ENCODE measurements around the gene ZBTB11. TPM values are rescaled to one million over a fixed set of nuclear protein-coding genes. Genes with fewer than 3 reads are reported as not detected.

ZBTB11 gene
- total and polyA plus RNA-seq, 2 of the 13 experiments (the other 11 are each of a cell fraction or from before 2014, with no cell fraction given): 5.9 to 18.1 TPM

DNA sequence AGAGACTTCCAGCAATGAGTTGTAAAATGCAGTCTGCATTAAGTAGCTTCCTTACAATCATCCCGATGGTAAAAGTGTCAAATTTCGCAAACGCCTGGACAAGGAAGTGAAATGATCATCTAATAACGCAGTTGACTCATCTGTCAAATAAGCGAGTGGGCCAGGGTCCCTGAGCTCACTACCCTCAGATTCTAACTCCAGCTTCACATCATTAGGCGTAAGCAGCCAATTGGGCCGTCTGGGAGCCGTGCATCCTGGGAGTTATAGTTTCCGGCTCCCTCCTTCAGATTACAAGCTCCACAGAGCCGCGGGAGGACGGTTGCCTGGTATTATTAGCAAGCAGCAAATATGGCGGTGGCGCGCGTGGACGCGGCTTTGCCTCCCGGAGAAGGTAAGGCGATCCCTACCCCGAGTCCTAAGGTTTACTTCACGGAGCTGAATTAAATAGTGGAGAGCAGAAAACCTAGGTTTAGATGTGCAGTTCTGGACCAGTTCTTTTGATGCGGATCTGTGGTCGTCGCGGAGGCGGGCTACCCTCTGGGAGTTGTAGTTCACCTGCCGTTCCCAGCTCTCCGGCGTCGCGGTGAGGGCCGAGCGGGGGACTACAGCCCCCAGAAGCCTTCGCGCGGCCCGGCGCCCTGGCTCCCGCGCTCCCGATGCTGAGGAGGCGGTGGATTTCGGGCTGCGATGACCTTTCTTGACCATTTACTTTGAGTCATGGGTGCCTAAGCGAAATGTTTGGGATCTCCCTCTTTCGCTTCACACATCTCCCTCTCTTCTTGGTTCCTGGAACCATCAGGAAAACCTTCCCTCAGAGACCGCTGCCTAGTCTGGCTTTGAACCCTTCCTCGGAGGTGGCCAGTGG is 47.6 kb upstream of the ZBTB11 start, which contains the start of gene CEP97 (continued):
- no peak for TF ChIP-seq ZZZ3 (CRISPR knock-in tag; IDR thresholded peaks at IDR 0.05; ENCODE audit: borderline replicate concordance)
- no peak for TF ChIP-seq ZFP36L2 (CRISPR knock-in tag; IDR thresholded peaks at IDR 0.05)
- no peak for TF ChIP-seq FOXM1 (CRISPR knock-in tag; IDR thresholded peaks at IDR 0.05)
- no peak for TF ChIP-seq ZNF552 (CRISPR knock-in tag; IDR thresholded peaks at IDR 0.05; ENCODE audit: borderline replicate concordance)
- no peak for TF ChIP-seq RFXAP (CRISPR knock-in tag; IDR thresholded peaks at IDR 0.05; ENCODE audit: borderline replicate concordance)
- no peak; the same call in 1 of the 2 replicates for TF ChIP-seq KMT2A (CRISPR knock-in tag; IDR thresholded peaks at IDR 0.05)
- TF ChIP-seq TCF12 (IDR thresholded peaks at IDR 0.05): no peak
- no peak for TF ChIP-seq TCF12 (CRISPR knock-in tag; IDR thresholded peaks at IDR 0.05)
- no peak for TF ChIP-seq GZF1 (CRISPR knock-in tag; IDR thresholded peaks at IDR 0.05)
- TF ChIP-seq HNRNPUL1 (IDR thresholded peaks at IDR 0.05; ENCODE audit: low read depth, low read length): no peak
- TF ChIP-seq, protein P1, sequence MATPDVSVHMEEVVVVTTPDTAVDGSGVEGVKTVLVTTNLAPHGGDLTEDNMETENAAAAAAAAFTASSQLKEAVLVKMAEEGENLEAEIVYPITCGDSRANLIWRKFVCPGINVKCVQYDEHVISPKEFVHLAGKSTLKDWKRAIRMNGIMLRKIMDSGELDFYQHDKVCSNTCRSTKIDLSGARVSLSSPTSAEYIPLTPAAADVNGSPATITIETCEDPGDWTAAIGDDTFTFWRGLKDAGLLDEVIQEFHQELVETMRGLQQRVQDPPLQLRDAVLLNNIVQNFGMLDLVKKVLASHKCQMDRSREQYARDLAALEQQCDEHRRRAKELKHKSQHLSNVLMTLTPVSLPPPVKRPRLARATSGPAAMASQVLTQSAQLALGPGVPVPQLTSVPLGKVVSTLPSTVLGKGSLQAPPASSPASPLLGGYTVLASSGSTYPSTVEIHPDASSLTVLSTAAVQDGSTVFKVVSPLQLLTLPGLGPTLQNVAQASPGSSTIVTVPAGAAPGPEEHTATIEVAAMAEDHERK (CRISPR knock-in tag; IDR thresholded peaks at IDR 0.05; ENCODE audit: low read depth): 0 out of 2 replicates have a peak, but pooled peaks have one; percentile 48
- TF ChIP-seq EEA1 (CRISPR knock-in tag; IDR thresholded peaks at IDR 0.05; ENCODE audit: borderline replicate concordance): no peak
- no peak for TF ChIP-seq IRF1 (CRISPR knock-in tag; IDR thresholded peaks at IDR 0.05; ENCODE audit: low read depth)
- TF ChIP-seq ZNF724P (CRISPR knock-in tag; IDR thresholded peaks at IDR 0.05; ENCODE audit: borderline replicate concordance): no peak
- TF ChIP-seq MXD1 (CRISPR knock-in tag; IDR thresholded peaks at IDR 0.05): no peak
- no peak for TF ChIP-seq ZNF451 (CRISPR knock-in tag; IDR thresholded peaks at IDR 0.05)
- no peak for TF ChIP-seq SMARCE1 (IDR thresholded peaks at IDR 0.05; ENCODE audit: borderline replicate concordance)
- no peak for TF ChIP-seq TIGD3 (CRISPR knock-in tag; IDR thresholded peaks at IDR 0.05; ENCODE audit: borderline replicate concordance)
- no peak for TF ChIP-seq ARID5B (CRISPR knock-in tag; IDR thresholded peaks at IDR 0.05)
- TF ChIP-seq KMT2B (CRISPR knock-in tag; IDR thresholded peaks at IDR 0.05): peak; percentile 85; the same call in 1 of the 2 replicates
- no peak for TF ChIP-seq MTA1 (CRISPR knock-in tag; IDR thresholded peaks at IDR 0.05; ENCODE audit: borderline replicate concordance)

Measured in HepG2 (cell line).